GM23248 (cell line): ENCODE measurements around the gene SPOCK3.

Experiments
- EZH2 ChIP-seq: fragments of 200-600 bp; sonication (generic); IDR thresholded peaks from 2 replicates; pipeline ENCODE4 v1.6.1; 2018; ENCODE audit warnings: antibody characterized with exemption, mild to moderate bottlenecking; ENCODE audit not compliant: insufficient read depth, poor library complexity, severe bottlenecking
- EZH2phosphoT487 ChIP-seq: fragments of 200-600 bp; sonication (generic); IDR thresholded peaks from 2 replicates; pipeline ENCODE4 v1.6.1; 2018; ENCODE audit warnings: antibody characterized with exemption, moderate library complexity, mild to moderate bottlenecking, low read depth; ENCODE audit not compliant: insufficient read depth

- TF ChIP-seq EZH2phosphoT487 = no peak
- TF ChIP-seq EZH2 = no peak
Observed at GRCh38 chr4:166763018-166763417, 471.3 kb downstream of the SPOCK3 start.
